ENCODE measurements around the gene TMEM235.

Gene TMEM235

GRCh38 chr17:78256707-78257591 is 25.5 kb downstream of the TMEM235 start:
- ChIA-PET CTCF (interaction anchor here (1.0 to 4.5 kb wide), 10 partner anchors 11 to 172 kb away, joined by 3 to 19 read pairs (median 5); partner anchors contain the start of gene TMC8), POLR2A (interaction anchor here (1.1 kb wide), 1 partner anchor 299 kb away, joined by 3 read pairs; the partner anchor contains the start of gene TNRC6C)
- no peak for DNase-seq (ENCODE audit: extremely low spot score)
- no peak for TF ChIP-seq CTCF (IDR thresholded peaks at IDR 0.05; ENCODE audit: control extremely low read depth, extremely low read depth, low read depth, missing control alignments)

GRCh38 chr17:78257810-78258322 is 26.4 kb downstream of the TMEM235 start:
- POLR2A ChIA-PET = no interaction called here
- DNase-seq (ENCODE audit: extremely low spot score) = peak; percentile 66

GRCh38 chr17:78258323-78259191 is 27.1 kb downstream of the TMEM235 start:
- ChIA-PET CTCF (interaction anchor here (1.0 to 4.5 kb wide), 7 partner anchors 9 to 174 kb away, joined by 3 to 19 read pairs (median 5); no protein-coding TSS in a partner anchor), POLR2A (no interaction called here)
- no peak for DNase-seq (ENCODE audit: extremely low spot score)
- no peak for TF ChIP-seq CTCF (IDR thresholded peaks at IDR 0.05; ENCODE audit: control extremely low read depth, extremely low read depth, low read depth, missing control alignments)

More at GRCh38 chr17:78257810-78258322, 26.4 kb downstream of the TMEM235 start:
- no peak for TF ChIP-seq CTCF (IDR thresholded peaks at IDR 0.05; ENCODE audit: control extremely low read depth, extremely low read depth, low read depth, missing control alignments)
- CTCF ChIA-PET = interaction anchor here (0.7 to 4.5 kb wide), 6 partner anchors 11 to 173 kb away, joined by 3 to 17 read pairs (median 5); no protein-coding TSS in a partner anchor

GRCh38 chr17:78259192-78259554 is 27.7 kb downstream of the TMEM235 start:
- no peak for TF ChIP-seq CTCF (IDR thresholded peaks at IDR 0.05; ENCODE audit: control extremely low read depth, extremely low read depth, low read depth, missing control alignments)
- POLR2A ChIA-PET = no interaction called here
- no peak for DNase-seq (ENCODE audit: extremely low spot score)
- CTCF ChIA-PET = interaction anchor here (1.1 to 2.9 kb wide), 4 partner anchors 9 to 163 kb away, joined by 3 to 19 read pairs (median 4); no protein-coding TSS in a partner anchor

- ChIA-PET POLR2A (no interaction called here), CTCF (interaction anchor here (3.8 kb wide), 1 partner anchor 13 kb away, joined by 26 read pairs; no protein-coding TSS in a partner anchor)
- DNase-seq (ENCODE audit: extremely low spot score) = no peak
- no peak for TF ChIP-seq CTCF (IDR thresholded peaks at IDR 0.05; ENCODE audit: control extremely low read depth, extremely low read depth, low read depth, missing control alignments)
Measured at GRCh38 chr17:78263063-78263735, 31.8 kb downstream of the TMEM235 start.

All from GM10248 (cell line).